Endothelial cell of umbilical vein (primary cell): ENCODE results near the gene RASGEF1C. TPM values are rescaled to one million over a fixed set of nuclear protein-coding genes. Genes with fewer than 3 reads are reported as not detected.

Experiments
- BruUV-seq: library from RNA; stranded (reverse); fragments of 400-500 nt; replicated peaks from 2 replicates; lab custom pipeline; 2021; lab: Mats Ljungman, UMichigan
- CTCF ChIA-PET: fragments of 300-600, 350-600 bp; sonication (Branson Sonifier 250); formaldehyde crosslinking; loops from one replicate; lab custom pipeline; 2021; ENCODE audit warnings: antibody characterized with exemption, inconsistent platforms; lab: Charles Lee
- POLR2A ChIA-PET: fragments of 300-600, 350-600 bp; sonication (Branson Sonifier 250); formaldehyde crosslinking; loops from one replicate; lab custom pipeline; 2021; ENCODE audit warnings: antibody characterized with exemption, inconsistent platforms; lab: Charles Lee
- DNase-seq: peaks from one replicate; pipeline ENCODE4 v3.0.0-alpha.2; 2011; ENCODE audit warnings: low read depth, low spot score
- FAIRE-seq: peaks from 2 replicates; lab custom pipeline; 2011; peaks lifted over from hg19 to GRCh38; lab: Jason Lieb, UNC
- H2AFZ ChIP-seq: 2 replicates; pipeline ENCODE4 v1.6.0; 2012; ENCODE audit warnings: low read depth, low read length, control low read depth, inconsistent platforms
- H3K27ac ChIP-seq: 2 replicates; pipeline ENCODE4 v1.5.1; 2011; ENCODE audit warnings: low read depth, mild to moderate bottlenecking, control low read depth, low read length, moderate library complexity; ENCODE audit not compliant: insufficient read depth
- H3K27me3 ChIP-seq, 2 experiments: 2 replicates each; pipeline versions ENCODE4 v1.6.0 to v1.6.1; 2011; ENCODE audit warnings: low read length in 2 of 2, mixed read lengths in 1 of 2; ENCODE audit not compliant: control insufficient read depth in 2 of 2, insufficient read depth in 2 of 2
- H3K36me3 ChIP-seq, 2 experiments: 2 replicates in 1 of 2; 3 replicates in 1 of 2; pipeline ENCODE4 v1.5.1; 2011; ENCODE audit warnings: low read length in 2 of 2, mild to moderate bottlenecking in 1 of 2, moderate library complexity in 1 of 2; ENCODE audit not compliant: control insufficient read depth in 2 of 2, insufficient read depth in 2 of 2; ENCODE audit errors: extremely low read depth in 1 of 2
- H3K4me1 ChIP-seq: 3 replicates; pipeline ENCODE4 v1.5.1; 2011; ENCODE audit warnings: mild to moderate bottlenecking, low read length; ENCODE audit not compliant: control insufficient read depth, insufficient read depth; ENCODE audit errors: extremely low read depth
- H3K4me2 ChIP-seq: 2 replicates; pipeline ENCODE4 v1.6.1; 2011; ENCODE audit warnings: low read length, control low read depth, mixed read lengths; ENCODE audit not compliant: insufficient read depth
- H3K4me3 ChIP-seq, 3 experiments: fragments of 200-600 bp in 1 of 3; sonication (generic), shearing (Covaris generic) in 1 of 3; replicated peaks in 1 of 3; 2 replicates each; pipeline ENCODE4 v1.5.1; 2011 to 2016; ENCODE audit warnings: control low read depth in 3 of 3, low read length in 3 of 3, mild to moderate bottlenecking in 2 of 3, inconsistent platforms in 1 of 3, low read depth in 1 of 3, moderate library complexity in 1 of 3; ENCODE audit not compliant: insufficient read depth in 1 of 3
- H3K79me2 ChIP-seq: 2 replicates; pipeline ENCODE4 v1.6.0; 2012; ENCODE audit warnings: low read length, inconsistent platforms; ENCODE audit not compliant: control insufficient read depth, insufficient read depth
- H3K9ac ChIP-seq: replicated peaks from 2 replicates; pipeline ENCODE3; 2011; ENCODE audit warnings: low read length, control low read depth; ENCODE audit not compliant: insufficient read depth; ENCODE audit errors: extremely low read depth
- H3K9me1 ChIP-seq: replicated peaks from 3 replicates; pipeline ENCODE4 v1.6.0; 2011; ENCODE audit warnings: mild to moderate bottlenecking, low read length; ENCODE audit not compliant: control insufficient read depth, insufficient read depth; ENCODE audit errors: extremely low read depth
- H3K9me3 ChIP-seq: replicated peaks from 2 replicates; pipeline ENCODE4 v1.5.1; 2012; ENCODE audit warnings: low read length, inconsistent platforms; ENCODE audit not compliant: control insufficient read depth, insufficient read depth
- H4K20me1 ChIP-seq: replicated peaks from 2 replicates; pipeline ENCODE3; 2011; ENCODE audit warnings: mild to moderate bottlenecking, low read length; ENCODE audit not compliant: control insufficient read depth, insufficient read depth; ENCODE audit errors: extremely low read depth
- CTCF ChIP-seq, 2 donors: IDR thresholded peaks; 1 replicate in 1 of 2; 2 replicates in 1 of 2; pipeline ENCODE4 v1.5.1; 2011; ENCODE audit warnings: low read length in 2 of 2, mild to moderate bottlenecking in 2 of 2, moderate library complexity in 2 of 2, control low read depth in 1 of 2, inconsistent platforms in 1 of 2, low read depth in 1 of 2; ENCODE audit not compliant: insufficient read depth in 1 of 2; ENCODE audit errors: extremely low read depth in 1 of 2
- EZH2 ChIP-seq: IDR thresholded peaks from 2 replicates; pipeline ENCODE4 v1.6.1; 2012; ENCODE audit warnings: borderline replicate concordance, low read depth, mild to moderate bottlenecking, moderate library complexity, low read length, inconsistent platforms; ENCODE audit not compliant: severe bottlenecking
- FOS ChIP-seq: IDR thresholded peaks from 2 replicates; pipeline ENCODE4 v1.6.1; 2011; ENCODE audit warnings: mild to moderate bottlenecking, low read length, moderate library complexity, borderline replicate concordance; ENCODE audit not compliant: insufficient read depth
- GATA2 ChIP-seq: IDR thresholded peaks from 2 replicates; pipeline ENCODE4 v1.7.0; 2011; ENCODE audit warnings: low read depth, mild to moderate bottlenecking, moderate library complexity, mixed read lengths, low read length; ENCODE audit not compliant: insufficient read length, insufficient read depth
- JUN ChIP-seq: IDR thresholded peaks from 2 replicates; pipeline ENCODE4 v1.6.1; 2011; ENCODE audit warnings: borderline replicate concordance, low read depth; ENCODE audit not compliant: insufficient read length, insufficient read depth
- MAX ChIP-seq: IDR thresholded peaks from 2 replicates; pipeline ENCODE4 v1.6.1; 2011; ENCODE audit not compliant: insufficient read depth, insufficient read length
- MYC ChIP-seq: IDR thresholded peaks from one replicate; pipeline ENCODE4 v1.6.1; 2011; ENCODE audit warnings: mild to moderate bottlenecking, low read depth, low read length
- POLR2A ChIP-seq: IDR thresholded peaks from 2 replicates; pipeline ENCODE4 v1.6.1; 2012; ENCODE audit warnings: low read depth, mild to moderate bottlenecking, control low read depth, low read length
- POLR2AphosphoS5 ChIP-seq: IDR thresholded peaks from 2 replicates; pipeline ENCODE4 v1.6.1; 2012; ENCODE audit warnings: low read depth, mild to moderate bottlenecking, control low read depth, low read length, moderate library complexity; ENCODE audit not compliant: insufficient read depth
- dilution Hi-C: fragments of 300-500 bp; cut with MboI; formaldehyde crosslinking; loops from one replicate; pipeline ENCODE4 v1.15.0; 2019; ENCODE audit warnings: low sequenced_read_pairs; ENCODE audit not compliant: extremely low pct_ligation_motif_present
- intact Hi-C: fragments of 100-400 bp; cut with micrococcal nuclease; formaldehyde crosslinking; loops from one replicate; pipeline ENCODE4 v1.10.0; 2022
- polyA plus RNA-seq, 4 experiments: library from polyadenylated mRNA; depleted of rRNA in 3 of 4; stranded (reverse) in 3 of 4; unstranded in 1 of 4; fragments of >200 nt; gene quantifications; 2 replicates each; pipeline versions ENCODE4 v1.2.1 to v1.2.3, GENCODE V29; 2011 to 2012; ENCODE audit warnings: missing spikeins in 1 of 4
- total RNA-seq: library from RNA; stranded (reverse); gene quantifications from 2 replicates; pipeline ENCODE4 v1.2.3, GENCODE V29; 2021

The RASGEF1C gene
- total and polyA plus RNA-seq, 2 donors (not counting 3 experiments of a cell fraction or from before 2014, with no cell fraction given), result not detected

GRCh38 chr5:180143656-180144364 is 65.2 kb downstream of the RASGEF1C start:
- no peak for DNase-seq
- Histone ChIP-seq H3K27me3 (no peaks in the 10 kb centered on the region), H3K79me2 (no peaks in the 10 kb centered on the region), H3K27ac (no peak overlapping the region), H3K4me3 (no peak overlapping the region), H3K9ac (no peak overlapping the region), H3K9me1 (no peaks in the 10 kb centered on the region), H3K36me3 (no peaks in the 10 kb centered on the region), H2AFZ (no peak overlapping the region), H4K20me1 (no peaks in the 10 kb centered on the region), H3K4me2 (no peak overlapping the region), H3K9me3 (no peaks in the 10 kb centered on the region), H3K4me1 (no peaks in the 10 kb centered on the region)
- dilution Hi-C loops (no loop called here), intact Hi-C loops (no loop called here)
- ChIA-PET CTCF (no interaction called here), POLR2A (interaction anchor here (0.7 kb wide), 1 partner anchor 185 kb away, joined by 3 read pairs; no protein-coding TSS in a partner anchor)
- no peak for FAIRE-seq
- TF ChIP-seq MAX (no peak), MYC (no peak), POLR2AphosphoS5 (no peak)
- BruUV-seq, result no TSS peak

- BruUV-seq, result no TSS peak
- dilution Hi-C loops, result no loop called here
Observed at GRCh38 chr5:180142824-180143610, 66.0 kb downstream of the RASGEF1C start.

More at GRCh38 chr5:180142824-180143610, 66.0 kb downstream of the RASGEF1C start:
- DNase-seq (no peak), FAIRE-seq (no peak)
- Histone ChIP-seq H3K36me3 (no peaks in the 10 kb centered on the region), H3K9me3 (no peaks in the 10 kb centered on the region), H4K20me1 (no peaks in the 10 kb centered on the region), H3K4me2 (no peak overlapping the region), H3K27ac (no peak overlapping the region), H3K27me3 (no peaks in the 10 kb centered on the region), H3K79me2 (no peaks in the 10 kb centered on the region), H3K4me1 (no peaks in the 10 kb centered on the region), H3K4me3 (no peak overlapping the region), H3K9ac (no peak overlapping the region), H2AFZ (no peak overlapping the region), H3K9me1 (no peaks in the 10 kb centered on the region)
- ChIA-PET POLR2A (no interaction called here), CTCF (no interaction called here)
- TF ChIP-seq MYC (no peak), POLR2A (no peak), FOS (no peak), GATA2 (no peak), MAX (no peak), EZH2 (no peak), JUN (no peak), CTCF (IDR thresholded peaks at IDR 0.05; ENCODE audit: extremely low read depth in 1 of 2, insufficient read depth in 1 of 2, low read depth in 1 of 2, low read length in 2 of 2) (no peak), POLR2AphosphoS5 (no peak)
- intact Hi-C loops, result no loop called here
